Fibroblast of skin of left quadriceps (primary cell): ENCODE data around the gene TKTL2.
"Not testable (repeated sequence)": the region's sequence is repeated elsewhere in the genome, so short reads cannot be mapped to it uniquely, and the experiment has no call there.

Experiments used
- DNase-seq, 2 experiments: peaks; one replicate each; pipeline ENCODE4 v3.0.0-alpha.2; 2013; ENCODE audit warnings: low read depth in 2 of 2

The TKTL2 gene

GRCh38 chr4:163447481-163447880 is 26.1 kb downstream of the TKTL2 start:
- no peak for DNase-seq

GRCh38 chr4:163447023-163447422 is 26.5 kb downstream of the TKTL2 start:
- DNase-seq = not testable (repeated sequence)

- no peak for DNase-seq
Measured at GRCh38 chr4:163440040-163440439, 33.5 kb downstream of the TKTL2 start.
